Cardiac septum (tissue), 1 donor: Measurements from ENCODE around the gene LRRC2. TPM values are rescaled to one million over a fixed set of nuclear protein-coding genes. Genes with fewer than 3 reads are reported as not detected.

Experiments used
- DNase-seq: peaks from one replicate; pipeline ENCODE4 v3.0.0-alpha.2; 2020; ENCODE audit warnings: low spot score
- intact Hi-C: fragments of 100-400 bp; cut with DNase I; formaldehyde crosslinking; loops from one replicate; pipeline ENCODE4 v1.14.0; 2022
- total RNA-seq: library from RNA; stranded (reverse); fragmentation: NEBNext Ultra II Directional; extraction: Animal tissue kit (Norgen Biotek cat#: 25700); gene quantifications from one replicate; pipeline ENCODE4 v1.2.1, GENCODE V29; 2021
- donor health status: DM: no; HTN: no; CAD: no.

Gene LRRC2
- total RNA-seq, 1 donor from 2014 or later: 70.6 TPM

DNA sequence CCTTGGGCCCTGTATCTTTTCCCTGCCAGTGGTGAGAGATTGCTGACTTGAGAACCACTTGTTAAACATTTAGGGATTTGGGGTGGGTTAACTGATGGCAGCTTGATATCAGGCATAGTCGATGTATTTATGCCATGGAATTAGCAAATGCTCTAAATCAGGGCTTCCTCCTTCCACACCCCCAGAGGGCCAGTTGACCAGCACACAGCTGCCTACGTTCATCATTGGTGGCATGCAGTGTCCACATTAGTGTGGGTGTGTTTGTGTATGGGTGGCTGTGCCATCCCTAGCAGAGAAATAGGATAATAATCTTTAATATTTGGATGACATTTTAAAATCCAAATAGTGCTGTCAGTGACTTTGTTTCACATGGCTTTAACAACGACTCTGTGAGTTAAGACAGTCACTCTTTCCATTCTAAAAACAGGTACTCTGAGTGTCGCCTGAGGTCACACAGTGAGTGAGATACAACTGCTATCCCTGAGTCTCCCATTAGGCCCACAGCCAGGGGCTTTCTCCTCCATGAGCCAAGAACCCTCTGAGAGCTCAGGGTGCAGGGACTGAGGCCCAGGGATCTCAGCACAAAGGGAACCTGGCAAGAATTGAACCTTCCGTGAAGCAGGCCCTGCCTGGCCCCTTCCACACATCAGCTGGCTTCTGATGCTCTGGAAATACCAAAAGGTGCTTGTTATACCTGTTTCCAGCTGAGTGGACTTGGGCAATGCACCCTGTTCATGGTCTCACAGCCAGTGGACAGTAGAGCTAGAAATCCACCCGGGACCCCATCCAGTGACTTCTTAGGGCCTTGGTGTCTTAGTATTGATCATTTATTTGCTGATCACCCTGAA, 97.1 kb downstream of the LRRC2 start:
- DNase-seq: no peak
- intact Hi-C loops: no loop called here

DNA sequence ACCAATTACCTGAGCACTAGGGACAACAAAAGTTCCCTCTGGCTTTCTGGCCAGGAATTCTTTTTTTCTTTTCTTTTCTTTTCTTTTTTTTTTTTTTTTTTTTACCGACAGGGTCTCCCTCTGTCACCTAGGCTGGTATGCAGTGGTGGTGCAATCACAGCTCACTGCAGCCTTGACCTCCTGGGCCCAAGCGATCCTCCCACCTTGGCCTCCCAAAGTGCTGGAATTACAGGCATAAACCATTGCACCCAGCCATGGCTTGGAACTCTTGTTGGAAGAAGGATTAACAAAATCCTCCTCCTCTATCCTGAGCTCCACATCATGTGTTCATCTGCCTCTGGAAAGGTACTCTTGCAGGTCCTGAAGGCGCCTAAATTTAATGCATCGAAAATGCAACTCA, 98.5 kb downstream of the LRRC2 start:
- DNase-seq: no peak
- intact Hi-C loops: no loop called here

DNA sequence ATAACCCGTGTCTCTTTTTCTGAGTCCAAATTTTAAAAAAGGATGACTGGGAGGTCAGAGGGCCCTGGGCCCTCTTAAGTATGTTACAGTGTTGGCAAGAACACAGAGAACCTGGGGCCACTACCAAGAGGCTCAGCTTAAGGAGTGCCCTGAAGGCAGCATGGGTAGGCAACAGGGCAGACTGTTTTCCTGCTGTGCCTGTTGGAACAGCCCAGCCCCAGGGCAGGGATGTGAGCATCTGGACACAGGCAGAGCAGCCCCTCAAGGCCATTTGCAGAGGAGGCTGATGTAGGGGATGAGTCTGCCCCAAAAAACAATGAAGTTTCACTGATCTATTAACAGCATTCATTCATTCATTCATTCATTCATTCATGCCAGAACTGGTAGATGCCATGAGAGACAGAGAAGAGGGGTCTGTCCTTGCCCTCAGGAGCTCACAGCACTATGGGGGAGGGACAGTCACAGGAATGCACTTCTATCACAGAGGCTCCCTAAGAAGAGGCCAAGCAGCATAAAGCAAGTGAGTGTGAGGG, 99.2 kb downstream of the LRRC2 start:
- DNase-seq: no peak

DNA sequence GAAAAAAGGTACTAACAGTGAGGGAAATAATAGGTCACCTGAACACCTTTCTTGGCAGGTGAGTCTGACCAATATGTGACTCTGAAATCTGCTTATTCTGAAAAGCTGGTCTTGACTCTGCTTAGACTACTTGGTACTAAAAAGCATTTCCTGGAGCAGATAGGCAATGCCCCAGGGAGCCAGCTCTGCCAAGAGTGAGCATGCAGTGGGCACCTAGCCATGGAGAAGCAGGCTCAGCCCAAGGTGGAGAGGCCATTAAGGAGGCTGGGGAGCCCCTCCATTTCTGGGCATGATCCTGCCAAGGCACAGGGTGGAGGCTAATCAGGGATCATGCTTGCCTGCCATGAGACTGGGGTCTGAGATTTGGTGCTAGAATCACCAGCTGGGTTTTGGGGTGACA, 99.8 kb downstream of the LRRC2 start:
- DNase-seq: no peak
- intact Hi-C loops: no loop called here

More for the DNA sequence above, 99.2 kb downstream of the LRRC2 start:
- intact Hi-C loops: no loop called here

Other genes starting within 250 kb of the LRRC2 start
- 1.3 TPM for gene CCR2, start 212.2 kb downstream of the LRRC2 start, total RNA-seq
- gene CCR5, start 195.4 kb downstream of the LRRC2 start, total RNA-seq: 0.81 TPM
- 1.3 TPM for gene CCRL2, start 159.0 kb downstream of the LRRC2 start, total RNA-seq
- gene LTF, start 101.4 kb downstream of the LRRC2 start, total RNA-seq: 5.4 TPM
- gene RTP3, start 68.3 kb downstream of the LRRC2 start, total RNA-seq: not detected
- gene FAM240A, start 46.2 kb upstream of the LRRC2 start, total RNA-seq: not detected
- 32.5 TPM for gene ALS2CL, start 127.4 kb upstream of the LRRC2 start, total RNA-seq
- gene TMIE, start 135.1 kb upstream of the LRRC2 start, total RNA-seq: 0.51 TPM
- gene PRSS50, start 151.6 kb upstream of the LRRC2 start, total RNA-seq: 0.78 TPM